GM12878 (cell line): Measurements from ENCODE around the gene LZIC.

Source experiments
- CHD4 ChIP-seq: fragments of 200-600 bp; sonication (generic); IDR thresholded peaks from 2 replicates; pipeline ENCODE4 v1.6.1; 2016; ENCODE audit warnings: mild to moderate bottlenecking
- EP300 ChIP-seq, 2 experiments: fragments of 150-350 bp in 1 of 2; IDR thresholded peaks; 2 replicates each; pipeline ENCODE4 v1.6.1; 2011 to 2012; ENCODE audit warnings: low read depth in 2 of 2, low read length in 2 of 2, borderline replicate concordance in 1 of 2, improper control_type of control experiment in 1 of 2, inconsistent platforms in 1 of 2; ENCODE audit not compliant: control insufficient read depth in 1 of 2
- EZH2 ChIP-seq: IDR thresholded peaks from 2 replicates; pipeline ENCODE4 v1.6.1; 2012; ENCODE audit warnings: low read depth, mild to moderate bottlenecking, control low read depth, inconsistent platforms, low read length, borderline replicate concordance; ENCODE audit not compliant: control insufficient read depth
- HCFC1 ChIP-seq: fragments of 150-350 bp; IDR thresholded peaks from 2 replicates; pipeline ENCODE4 v1.6.1; 2014; ENCODE audit warnings: low read length
- JUND ChIP-seq: IDR thresholded peaks from 2 replicates; pipeline ENCODE4 v1.6.1; 2012; ENCODE audit warnings: low read depth, mild to moderate bottlenecking, low read length, improper control_type of control experiment, moderate library complexity
- NFYB ChIP-seq: IDR thresholded peaks from 2 replicates; pipeline ENCODE4 v1.6.1; 2011; ENCODE audit warnings: low read depth, mild to moderate bottlenecking, low read length, improper control_type of control experiment, moderate library complexity; ENCODE audit not compliant: insufficient read depth
- POLR2A ChIP-seq: IDR thresholded peaks from 2 replicates; pipeline ENCODE4 v1.6.1; 2011; ENCODE audit warnings: low read depth, mild to moderate bottlenecking, low read length
- REST ChIP-seq: IDR thresholded peaks from 2 replicates; pipeline ENCODE4 v1.6.1; 2012; ENCODE audit warnings: mild to moderate bottlenecking, low read depth, low read length
- SUZ12 ChIP-seq: fragments of 200-600 bp; sonication (generic); IDR thresholded peaks from one replicate; pipeline ENCODE4 v1.6.1; 2018; ENCODE audit warnings: antibody characterized with exemption, mild to moderate bottlenecking; ENCODE audit not compliant: unreplicated experiment
- TAF1 ChIP-seq: IDR thresholded peaks from 2 replicates; pipeline ENCODE4 v1.6.1; 2011; ENCODE audit warnings: mild to moderate bottlenecking, low read depth, low read length, borderline replicate concordance
- YY1 ChIP-seq: IDR thresholded peaks from 2 replicates; pipeline ENCODE4 v1.6.1; 2011; ENCODE audit warnings: low read depth, mild to moderate bottlenecking, low read length
- TF ChIP-seq, protein P1 (sequence below), 3 experiments: IDR thresholded peaks in 2 of 3; conservative IDR thresholded peaks in 1 of 3; 2 replicates each; pipeline ENCODE4 v1.5.1; 2011; ENCODE audit warnings: low read depth in 3 of 3, low read length in 3 of 3, mild to moderate bottlenecking in 3 of 3, control low read depth in 2 of 3, moderate library complexity in 2 of 3, inconsistent platforms in 1 of 3, mixed read lengths in 1 of 3; ENCODE audit not compliant: control insufficient read depth in 2 of 3, insufficient read depth in 1 of 3; ENCODE audit errors: extremely low read depth in 1 of 3

DNA sequence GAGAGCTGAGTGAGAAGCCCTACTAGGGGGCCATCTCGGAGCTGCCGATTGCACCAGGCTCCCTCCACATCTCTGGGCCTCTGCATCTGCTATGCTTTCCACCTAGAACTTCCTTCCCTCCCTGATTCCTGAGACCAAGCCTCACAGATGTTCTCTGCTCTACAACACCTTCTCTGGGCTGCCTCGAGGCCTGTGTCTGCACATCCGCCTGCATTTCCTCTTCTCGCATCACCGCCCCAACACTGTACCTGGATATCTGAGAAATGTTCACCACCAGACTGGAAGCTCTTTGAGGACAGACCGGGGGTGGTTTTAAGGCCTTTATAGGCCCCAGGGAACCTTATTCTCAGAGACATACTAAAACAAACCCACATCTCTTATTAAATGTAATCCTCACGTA lies 53.8 kb downstream of the LZIC start:
- TF ChIP-seq, protein P1, sequence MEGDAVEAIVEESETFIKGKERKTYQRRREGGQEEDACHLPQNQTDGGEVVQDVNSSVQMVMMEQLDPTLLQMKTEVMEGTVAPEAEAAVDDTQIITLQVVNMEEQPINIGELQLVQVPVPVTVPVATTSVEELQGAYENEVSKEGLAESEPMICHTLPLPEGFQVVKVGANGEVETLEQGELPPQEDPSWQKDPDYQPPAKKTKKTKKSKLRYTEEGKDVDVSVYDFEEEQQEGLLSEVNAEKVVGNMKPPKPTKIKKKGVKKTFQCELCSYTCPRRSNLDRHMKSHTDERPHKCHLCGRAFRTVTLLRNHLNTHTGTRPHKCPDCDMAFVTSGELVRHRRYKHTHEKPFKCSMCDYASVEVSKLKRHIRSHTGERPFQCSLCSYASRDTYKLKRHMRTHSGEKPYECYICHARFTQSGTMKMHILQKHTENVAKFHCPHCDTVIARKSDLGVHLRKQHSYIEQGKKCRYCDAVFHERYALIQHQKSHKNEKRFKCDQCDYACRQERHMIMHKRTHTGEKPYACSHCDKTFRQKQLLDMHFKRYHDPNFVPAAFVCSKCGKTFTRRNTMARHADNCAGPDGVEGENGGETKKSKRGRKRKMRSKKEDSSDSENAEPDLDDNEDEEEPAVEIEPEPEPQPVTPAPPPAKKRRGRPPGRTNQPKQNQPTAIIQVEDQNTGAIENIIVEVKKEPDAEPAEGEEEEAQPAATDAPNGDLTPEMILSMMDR (IDR thresholded peaks at IDR 0.05 in 2 of 3, conservative IDR thresholded peaks at IDR 0.05 in 1 of 3; ENCODE audit: control insufficient read depth in 2 of 3, extremely low read depth in 1 of 3, insufficient read depth in 1 of 3, low read depth in 3 of 3, low read length in 3 of 3): no peak
- TF ChIP-seq EZH2 (no peak), YY1 (no peak), REST (no peak), CHD4 (no peak), HCFC1 (no peak), TAF1 (no peak), POLR2A (no peak), NFYB (no peak), SUZ12 (no peak), EP300 (IDR thresholded peaks at IDR 0.05; ENCODE audit: borderline replicate concordance in 1 of 2, control insufficient read depth in 1 of 2, low read depth in 2 of 2, low read length in 2 of 2) (no peak), JUND (no peak)
